CD4-positive, alpha-beta T cell treated with Interleukin-15 for 4 hours (primary cell): ENCODE data around the gene NUDT3.
"Not testable (repeated sequence)": the region's sequence is repeated elsewhere in the genome, so short reads cannot be mapped to it uniquely, and the experiment has no call there.

ENCODE experiments used
- DNase-seq: peaks from one replicate; pipeline ENCODE4 v3.0.0-alpha.2; 2020; ENCODE audit warnings: low spot score

Gene NUDT3

GRCh38 chr6:34285448-34286164, 106.9 kb downstream of the NUDT3 start:
- no peak for DNase-seq

GRCh38 chr6:34284563-34285447, 107.7 kb downstream of the NUDT3 start:
- no peak for DNase-seq

GRCh38 chr6:34281702-34282334, 110.7 kb downstream of the NUDT3 start:
- DNase-seq = no peak

GRCh38 chr6:34280216-34280615, 112.3 kb downstream of the NUDT3 start:
- DNase-seq = no peak

GRCh38 chr6:34278833-34279232, 113.6 kb downstream of the NUDT3 start:
- no peak for DNase-seq

- DNase-seq = no peak
These were observed 114.7 kb downstream of the NUDT3 start for GRCh38 chr6:34277763-34278112.

GRCh38 chr6:34276881-34277762, 115.3 kb downstream of the NUDT3 start:
- no peak for DNase-seq

GRCh38 chr6:34276191-34276590, 116.3 kb downstream of the NUDT3 start:
- DNase-seq = no peak

GRCh38 chr6:34275128-34275804, 117.2 kb downstream of the NUDT3 start:
- DNase-seq = no peak

GRCh38 chr6:34274129-34274528, 118.3 kb downstream of the NUDT3 start:
- DNase-seq = no peak

- no peak for DNase-seq
These were observed 119.1 kb downstream of the NUDT3 start for GRCh38 chr6:34273242-34273805.

GRCh38 chr6:34272013-34272926, 120.2 kb downstream of the NUDT3 start:
- DNase-seq = no peak

GRCh38 chr6:34269658-34270341, 122.7 kb downstream of the NUDT3 start:
- not testable (repeated sequence) for DNase-seq

GRCh38 chr6:34269132-34269531, 123.3 kb downstream of the NUDT3 start:
- DNase-seq = not testable (repeated sequence)

- no peak for DNase-seq
These were observed 124.7 kb downstream of the NUDT3 start for GRCh38 chr6:34267746-34268145.

GRCh38 chr6:34263484-34263883, 129.0 kb downstream of the NUDT3 start:
- not testable (repeated sequence) for DNase-seq

- DNase-seq = no peak
These were observed 131.7 kb downstream of the NUDT3 start for GRCh38 chr6:34260576-34261267.

- no peak for DNase-seq
These were observed 132.9 kb downstream of the NUDT3 start for GRCh38 chr6:34259529-34260069.
